T-helper 17 cell (primary cell): ENCODE results near the gene SDF4. TPM values are rescaled to one million over a fixed set of nuclear protein-coding genes. Genes with fewer than 3 reads are reported as not detected.
A peak's percentile ranks its signal among the peaks of the same experiment; 100 is the strongest.

Experiments
- ATAC-seq: fragments of 150-1000 bp; cut with Tn5 transposase; 2 replicates; pipeline ENCODE4 v1.10.0; 2021; ENCODE audit warnings: mild to moderate bottlenecking, moderate library complexity
- DNase-seq, 3 donors: peaks; one replicate each; pipeline versions ENCODE4 v3.0.0 to v3.0.0-alpha.2; 2020 to 2021
- H3K9me3 ChIP-seq: one replicate; pipeline ENCODE4 v1.7.0; 2013; ENCODE audit warnings: low read length, mild to moderate bottlenecking; ENCODE audit not compliant: control insufficient read depth, poor library complexity, severe bottlenecking
- H3K27ac Mint-ChIP-seq: one replicate; pipeline ENCODE4 v1.8.0; 2022; ENCODE audit warnings: mild to moderate bottlenecking, moderate library complexity, mixed read lengths
- H3K27me3 Mint-ChIP-seq: one replicate; pipeline ENCODE4 v1.8.0; 2022; ENCODE audit warnings: mixed read lengths
- H3K36me3 Mint-ChIP-seq: one replicate; pipeline ENCODE4 v1.8.0; 2022; ENCODE audit warnings: low read depth, mixed read lengths
- H3K4me1 Mint-ChIP-seq: one replicate; pipeline ENCODE4 v1.8.0; 2022; ENCODE audit warnings: mild to moderate bottlenecking, mixed read lengths
- H3K4me3 Mint-ChIP-seq: one replicate; pipeline ENCODE4 v1.8.0; 2022; ENCODE audit warnings: mild to moderate bottlenecking, moderate library complexity, mixed read lengths
- total RNA-seq, 4 donors: library from RNA in 2 of 4; stranded (reverse) in 2 of 4; gene quantifications; one replicate each; pipeline ENCODE4 v1.2.3 and lab custom pipeline; 2022 to 2026

Gene SDF4
- total RNA-seq, 2 donors from 2014 or later: 129 to 146 TPM

DNA sequence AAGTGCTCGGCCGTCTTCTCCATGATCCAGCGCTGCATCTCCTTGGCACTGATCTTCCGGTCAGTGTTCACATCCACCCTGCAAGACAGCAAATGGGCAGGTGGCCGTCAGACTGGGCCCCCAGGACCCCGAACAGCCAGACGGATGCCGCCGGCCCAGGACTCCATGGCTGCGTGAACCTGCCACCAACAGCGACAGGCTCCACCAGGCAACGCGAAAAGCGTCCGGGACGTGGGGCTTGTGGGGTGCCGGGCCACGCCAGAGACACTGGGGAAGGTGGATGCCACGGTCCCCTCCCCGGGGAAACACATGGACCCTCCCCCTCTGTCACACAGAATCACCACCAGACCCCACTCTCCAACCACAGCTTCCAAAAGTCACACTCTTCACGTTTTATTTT, 7.9 kb downstream of the SDF4 start:
- ATAC-seq (no peak), DNase-seq (no peak)
- Mint-ChIP-seq H3K36me3 (peaks cover 3% of the 10 kb centered on the region), H3K4me1 (peaks cover 15% of the 10 kb centered on the region), H3K4me3 (no peak overlapping the region), H3K27me3 (no peaks in the 10 kb centered on the region), H3K27ac (no peak overlapping the region)
- no peaks in the 10 kb centered on the region for H3K9me3 ChIP-seq

DNA sequence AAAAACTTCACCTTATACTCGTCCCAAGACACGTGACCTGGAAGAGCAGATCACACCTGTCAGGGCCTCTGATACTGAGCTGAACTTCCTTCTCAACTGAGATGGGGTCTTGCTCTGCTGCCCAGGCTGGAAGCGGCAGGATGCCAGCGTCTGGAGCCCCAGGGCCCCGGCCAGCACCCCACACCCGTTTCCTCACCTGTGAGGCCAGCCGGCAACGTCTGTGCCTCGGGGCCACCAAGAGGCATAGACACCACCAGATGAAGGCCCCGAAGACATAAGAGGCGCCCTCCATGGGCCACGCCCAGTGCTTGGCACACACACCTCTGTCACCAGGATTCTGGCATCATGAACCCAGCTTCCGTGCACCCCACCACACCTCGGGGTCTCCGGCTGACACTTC, 8.5 kb downstream of the SDF4 start:
- H3K9me3 ChIP-seq: no peaks in the 10 kb centered on the region
- H3K27me3 Mint-ChIP-seq: no peaks in the 10 kb centered on the region
- H3K4me1 Mint-ChIP-seq: peaks cover 16% of the 10 kb centered on the region
- H3K4me3 Mint-ChIP-seq: peak overlapping the region; percentile 36
- H3K36me3 Mint-ChIP-seq: peaks cover 3% of the 10 kb centered on the region
- H3K27ac Mint-ChIP-seq: no peak overlapping the region
- DNase-seq (no peak), ATAC-seq (no peak)

DNA sequence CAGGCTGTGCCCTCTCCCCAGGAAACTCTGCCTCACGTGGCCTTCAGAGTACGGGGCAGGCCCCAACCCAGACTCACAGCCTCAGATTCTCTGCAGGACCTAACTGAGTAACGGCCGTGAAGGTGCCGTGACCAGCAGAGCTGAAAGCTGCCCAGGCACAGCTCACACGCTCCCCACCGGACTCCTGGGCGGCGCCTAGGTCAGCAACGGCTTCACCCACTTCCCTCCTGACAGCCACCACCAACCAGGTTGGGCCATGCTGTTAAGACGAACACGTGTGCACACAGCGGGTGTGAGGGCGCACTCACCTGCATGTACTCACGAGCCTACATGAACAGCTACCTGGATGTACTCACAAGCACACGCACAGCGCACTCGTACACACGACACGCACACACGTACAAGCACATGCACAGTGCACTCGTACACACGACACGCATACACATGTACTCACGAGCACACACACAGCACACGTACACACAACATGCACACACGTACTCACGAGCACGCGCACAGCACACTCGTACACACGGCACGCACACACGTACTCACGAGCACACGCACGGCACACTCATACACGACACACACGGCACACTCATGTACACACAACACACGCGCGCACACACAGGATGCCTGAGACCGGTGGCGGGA, 9.1 kb downstream of the SDF4 start:
- peak overlapping the region; percentile 36 for H3K4me3 Mint-ChIP-seq
- peak overlapping the region; percentile 78 for H3K27ac Mint-ChIP-seq
- H3K4me1 Mint-ChIP-seq: peaks cover 20% of the 10 kb centered on the region
- H3K9me3 ChIP-seq: no peaks in the 10 kb centered on the region
- no peak for DNase-seq
- ATAC-seq: no peak
- peaks cover 3% of the 10 kb centered on the region for H3K36me3 Mint-ChIP-seq
- H3K27me3 Mint-ChIP-seq: no peaks in the 10 kb centered on the region

DNA sequence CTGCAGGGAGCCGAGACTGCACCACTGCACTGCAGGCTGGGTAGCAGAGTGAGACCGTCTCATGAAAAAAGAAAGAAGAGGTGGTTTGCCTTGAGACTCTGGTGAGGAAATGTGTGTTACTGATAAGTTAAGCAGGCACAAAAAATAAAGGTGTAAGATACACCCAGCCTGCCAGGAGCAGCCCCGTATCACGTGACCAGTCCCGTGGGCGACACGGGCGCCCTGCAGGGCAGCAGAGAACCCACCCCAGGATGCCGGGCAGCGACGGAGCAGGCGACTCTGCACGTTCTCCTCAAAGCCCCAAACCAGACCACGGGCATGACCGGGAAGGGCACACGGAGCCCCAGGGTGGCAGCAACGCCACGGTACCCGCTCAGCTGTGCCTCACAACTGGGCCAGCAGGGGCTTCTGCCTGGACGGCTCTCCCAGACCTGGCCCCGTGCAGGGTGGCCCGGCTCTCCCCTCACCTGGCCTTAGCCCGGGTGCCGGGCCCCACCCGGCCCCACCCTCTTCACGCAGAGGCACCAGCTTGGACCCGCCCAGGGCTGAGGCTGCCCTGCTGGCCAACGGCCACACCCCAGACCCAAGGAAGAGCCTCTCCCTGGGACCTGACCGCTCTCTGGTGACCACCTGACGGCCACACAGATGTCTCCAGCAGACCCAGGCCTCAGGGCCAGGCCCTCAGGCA, 9.8 kb downstream of the SDF4 start:
- ATAC-seq (no peak), DNase-seq (no peak)
- H3K27ac Mint-ChIP-seq: no peak overlapping the region

DNA sequence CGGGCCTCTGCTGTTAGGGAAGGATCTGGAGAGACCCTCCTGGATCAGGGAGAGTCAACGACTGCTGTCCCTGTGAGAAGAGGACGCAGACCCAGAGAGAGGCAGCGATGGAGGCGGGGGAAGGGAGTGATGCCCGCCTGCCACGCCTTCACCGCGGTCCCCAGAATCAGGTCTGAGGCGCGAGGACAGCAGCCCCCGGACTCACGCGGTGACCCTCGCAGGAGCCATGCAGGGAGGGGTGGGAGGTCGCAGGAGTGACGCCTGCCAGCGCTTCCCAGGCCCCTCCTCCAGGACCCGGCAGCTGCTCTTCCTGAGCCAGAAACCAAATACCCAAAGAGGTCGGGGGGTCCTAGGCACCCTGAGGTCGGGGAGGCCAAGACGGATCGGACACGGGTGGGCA, 11.6 kb downstream of the SDF4 start:
- peaks cover 3% of the 10 kb centered on the region for H3K36me3 Mint-ChIP-seq
- peaks cover 25% of the 10 kb centered on the region for H3K4me1 Mint-ChIP-seq
- DNase-seq: no peak
- no peaks in the 10 kb centered on the region for H3K27me3 Mint-ChIP-seq
- no peaks in the 10 kb centered on the region for H3K9me3 ChIP-seq
- no peak for ATAC-seq
- peak overlapping the region; percentile 99 for H3K27ac Mint-ChIP-seq
- peak overlapping the region; percentile 75 for H3K4me3 Mint-ChIP-seq

More for the DNA sequence above, 9.8 kb downstream of the SDF4 start:
- Mint-ChIP-seq H3K4me3 (no peak overlapping the region), H3K27me3 (no peaks in the 10 kb centered on the region), H3K4me1 (peaks cover 23% of the 10 kb centered on the region), H3K36me3 (peaks cover 3% of the 10 kb centered on the region)
- H3K9me3 ChIP-seq: no peaks in the 10 kb centered on the region

DNA sequence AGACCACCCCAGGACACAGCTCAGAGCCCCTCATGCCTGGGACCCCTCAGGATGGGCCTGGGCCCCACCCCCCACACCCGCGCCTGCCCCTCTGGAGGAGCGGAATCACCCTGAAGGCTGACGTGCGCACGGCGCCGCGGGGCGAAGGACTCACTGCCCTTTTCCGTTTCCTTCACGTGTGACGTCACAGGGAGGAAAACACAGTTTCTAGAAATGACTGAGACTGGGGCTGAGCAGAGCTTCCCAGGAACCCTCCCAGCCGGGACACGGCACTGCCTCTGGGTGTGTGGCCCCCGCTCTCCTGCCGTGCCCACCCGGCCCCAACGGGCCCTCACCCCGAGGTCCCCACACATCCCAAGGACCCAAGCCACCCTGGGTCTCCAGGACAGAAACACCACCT, 12.5 kb downstream of the SDF4 start:
- H3K27me3 Mint-ChIP-seq: no peaks in the 10 kb centered on the region
- peak overlapping the region; percentile 99 for H3K27ac Mint-ChIP-seq
- DNase-seq (peak in 2 of 3 donors; percentile 41 to 57), ATAC-seq (peak; percentile 41)
- H3K9me3 ChIP-seq: no peaks in the 10 kb centered on the region
- peaks cover 3% of the 10 kb centered on the region for H3K36me3 Mint-ChIP-seq
- H3K4me3 Mint-ChIP-seq: peak overlapping the region; percentile 75
- peaks cover 33% of the 10 kb centered on the region for H3K4me1 Mint-ChIP-seq

DNA sequence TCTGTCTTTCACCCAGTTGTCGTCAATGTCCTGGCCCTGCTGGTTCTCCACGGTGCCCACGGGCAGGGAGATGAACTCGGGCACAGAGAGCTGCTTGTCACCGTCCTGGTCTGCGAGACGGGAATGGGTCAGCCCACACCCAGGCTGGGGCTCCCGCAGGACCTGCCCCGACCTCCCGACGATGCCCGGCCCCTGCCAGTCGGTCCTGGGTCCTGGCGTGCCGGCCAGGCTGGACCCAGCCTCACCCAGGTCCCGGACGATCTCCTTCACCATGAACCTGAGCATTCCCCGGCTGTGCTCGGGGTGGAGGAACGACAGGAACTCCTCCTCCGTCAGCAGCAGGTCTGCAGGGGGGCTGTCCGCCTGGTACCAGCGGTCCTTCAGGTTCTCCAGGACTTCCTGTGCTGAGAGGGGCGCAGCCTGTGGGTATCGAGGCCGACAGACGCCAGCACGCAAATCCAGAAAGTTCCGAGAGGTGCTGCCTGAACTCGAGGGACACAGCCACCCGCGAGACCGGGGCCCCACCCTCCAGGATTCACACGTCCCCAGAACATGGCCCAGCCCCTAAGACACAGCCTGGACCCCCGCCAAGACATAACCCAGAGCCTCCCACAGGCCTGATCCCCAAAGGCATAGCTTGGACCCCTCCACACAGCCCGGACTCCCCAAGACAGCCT, 13.1 kb downstream of the SDF4 start:
- H3K9me3 ChIP-seq: no peaks in the 10 kb centered on the region
- H3K27ac Mint-ChIP-seq: peak overlapping the region; percentile 99
- ATAC-seq (no peak), DNase-seq (no peak)
- peak overlapping the region; percentile 76 for H3K4me3 Mint-ChIP-seq
- H3K27me3 Mint-ChIP-seq: no peaks in the 10 kb centered on the region
- peaks cover 34% of the 10 kb centered on the region for H3K4me1 Mint-ChIP-seq
- H3K36me3 Mint-ChIP-seq: peaks cover 3% of the 10 kb centered on the region

DNA sequence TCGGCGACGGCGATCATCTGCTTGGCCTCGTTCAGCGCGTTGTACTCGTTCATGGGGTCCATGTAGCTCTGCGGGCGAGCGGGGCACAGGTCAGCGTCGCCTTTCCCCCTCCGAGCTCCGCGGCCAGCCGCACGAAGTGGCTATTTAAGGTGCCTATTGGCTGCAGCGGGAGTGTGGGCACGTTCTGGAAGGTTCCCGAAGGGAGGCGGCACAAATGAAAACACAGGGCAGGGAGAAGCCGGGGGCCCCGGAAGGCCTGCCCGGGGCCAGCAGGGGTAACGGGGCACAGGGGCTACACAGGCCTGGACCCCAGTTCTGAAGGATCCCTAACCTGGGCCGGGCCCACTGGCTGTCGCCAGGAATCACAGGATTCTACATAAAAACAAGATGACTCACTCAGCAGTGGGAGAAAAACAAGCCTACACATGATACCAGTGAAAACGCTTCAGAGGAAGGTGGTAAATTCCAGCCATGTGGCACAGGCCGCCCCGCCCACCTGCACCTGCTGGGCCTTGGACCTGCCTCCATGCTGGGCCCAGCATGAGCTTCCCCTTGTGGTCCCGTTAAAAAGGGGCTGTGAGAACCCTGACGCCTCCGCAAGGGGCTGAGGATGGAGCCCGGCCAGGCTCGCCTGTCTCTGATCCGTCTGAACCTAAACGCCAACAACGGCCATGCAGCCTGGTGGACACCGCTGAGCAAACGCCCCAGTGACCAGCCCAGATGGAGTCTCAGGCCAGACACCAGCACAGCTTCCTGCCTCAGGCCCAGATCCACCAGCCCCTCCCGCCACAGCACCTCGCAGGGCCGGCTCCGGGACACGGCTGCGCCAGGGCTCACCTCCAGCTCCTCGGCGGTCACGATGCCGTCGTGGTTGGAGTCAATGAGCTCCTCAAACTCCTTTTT, 13.9 kb downstream of the SDF4 start:
- H3K27ac Mint-ChIP-seq: peak overlapping the region; percentile 99

DNA sequence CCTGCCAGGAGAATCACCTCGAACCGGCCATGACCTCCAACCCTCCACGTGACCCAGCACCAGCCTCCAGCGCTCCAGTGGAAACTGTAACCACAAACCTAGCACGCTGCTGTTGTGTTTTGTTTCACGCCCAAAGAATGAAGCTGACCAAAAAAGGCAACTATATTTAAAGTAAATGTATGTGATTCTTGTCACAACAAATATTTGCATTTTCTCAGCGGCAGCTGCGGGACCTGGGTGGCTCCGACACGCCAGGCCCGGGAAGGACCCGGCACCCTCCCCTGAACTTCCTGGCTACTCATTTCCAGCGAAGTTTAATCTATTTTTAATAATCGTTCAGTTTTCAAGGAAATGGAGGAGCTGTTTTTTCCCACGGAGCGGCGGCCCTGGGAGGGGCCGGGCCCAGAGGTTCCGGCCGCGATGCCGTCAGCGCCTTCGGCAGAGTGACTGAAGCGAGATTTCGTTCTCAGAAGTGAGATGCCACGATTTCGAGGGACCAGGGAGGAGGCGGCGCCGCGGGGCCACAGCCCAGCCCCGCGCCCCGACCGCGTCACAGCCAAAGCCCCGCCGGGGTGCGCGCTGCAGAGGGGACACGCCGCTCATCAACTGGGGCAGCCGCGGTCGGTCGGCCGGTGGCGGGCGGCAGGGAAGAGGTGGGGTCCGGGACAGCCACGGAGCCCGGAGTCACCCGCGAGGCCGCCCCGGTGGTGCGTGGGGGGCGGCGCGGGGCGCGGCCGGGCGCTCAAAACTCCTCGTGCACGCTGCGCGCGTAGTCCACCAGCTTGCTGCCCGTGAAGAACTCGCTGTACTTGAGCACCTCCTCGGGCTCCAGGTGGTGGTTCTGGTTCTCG, 14.8 kb downstream of the SDF4 start:
- H3K9me3 ChIP-seq: no peaks in the 10 kb centered on the region
- DNase-seq: peak; percentile 52 to 71 (median 62)
- Mint-ChIP-seq H3K27ac (peak overlapping the region; percentile 99), H3K27me3 (no peaks in the 10 kb centered on the region), H3K36me3 (no peaks in the 10 kb centered on the region), H3K4me3 (peak overlapping the region; percentile 87), H3K4me1 (peaks cover 36% of the 10 kb centered on the region)
- peak; percentile 66 for ATAC-seq

More for the DNA sequence above, 13.9 kb downstream of the SDF4 start:
- ATAC-seq: peak; percentile 9
- H3K27me3 Mint-ChIP-seq: no peaks in the 10 kb centered on the region
- peak in 1 of 3 donors; percentile 41 for DNase-seq
- peaks cover 34% of the 10 kb centered on the region for H3K4me1 Mint-ChIP-seq
- H3K36me3 Mint-ChIP-seq: no peaks in the 10 kb centered on the region
- no peaks in the 10 kb centered on the region for H3K9me3 ChIP-seq
- H3K4me3 Mint-ChIP-seq: peak overlapping the region; percentile 76

DNA sequence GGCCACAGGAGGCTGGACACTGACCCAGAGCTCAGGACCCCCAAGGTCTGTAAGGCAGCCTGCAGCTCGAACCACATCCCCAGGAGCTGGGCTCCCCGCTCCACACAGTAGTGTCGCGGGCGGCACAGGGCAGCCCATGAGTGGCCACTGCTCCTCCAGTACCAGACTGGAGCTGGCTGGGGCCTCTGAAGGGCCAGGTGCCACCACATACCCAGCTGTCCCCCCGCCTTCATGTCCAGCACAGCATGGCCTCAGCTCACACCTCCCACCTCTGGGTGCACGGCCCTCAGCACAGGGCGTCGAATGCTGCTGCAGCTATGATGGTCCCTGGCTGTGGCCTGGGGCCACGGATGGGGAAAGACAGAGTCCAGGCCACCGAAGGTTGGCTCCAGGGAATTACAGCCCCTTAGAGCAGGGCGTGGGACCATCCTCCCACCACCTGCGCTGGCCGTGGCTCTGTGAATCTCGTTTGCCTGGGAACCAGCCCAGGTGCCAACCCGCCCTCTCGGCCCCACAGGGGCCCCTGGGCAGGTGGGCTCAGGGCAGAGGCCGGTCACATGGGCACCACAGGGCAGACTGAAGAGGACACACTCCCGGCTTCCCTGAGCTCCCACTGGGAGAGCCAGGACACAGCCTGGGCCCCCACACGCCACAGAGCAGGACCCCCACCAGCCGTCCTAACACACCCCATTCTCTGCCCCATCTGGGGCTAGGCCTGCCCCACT, 15.8 kb downstream of the SDF4 start:
- DNase-seq: no peak
- Mint-ChIP-seq H3K27ac (peak overlapping the region; percentile 99), H3K4me1 (peaks cover 38% of the 10 kb centered on the region), H3K4me3 (peak overlapping the region; percentile 87), H3K36me3 (peaks cover 2% of the 10 kb centered on the region), H3K27me3 (no peaks in the 10 kb centered on the region)
- H3K9me3 ChIP-seq: no peaks in the 10 kb centered on the region
- ATAC-seq: peak; percentile 2

DNA sequence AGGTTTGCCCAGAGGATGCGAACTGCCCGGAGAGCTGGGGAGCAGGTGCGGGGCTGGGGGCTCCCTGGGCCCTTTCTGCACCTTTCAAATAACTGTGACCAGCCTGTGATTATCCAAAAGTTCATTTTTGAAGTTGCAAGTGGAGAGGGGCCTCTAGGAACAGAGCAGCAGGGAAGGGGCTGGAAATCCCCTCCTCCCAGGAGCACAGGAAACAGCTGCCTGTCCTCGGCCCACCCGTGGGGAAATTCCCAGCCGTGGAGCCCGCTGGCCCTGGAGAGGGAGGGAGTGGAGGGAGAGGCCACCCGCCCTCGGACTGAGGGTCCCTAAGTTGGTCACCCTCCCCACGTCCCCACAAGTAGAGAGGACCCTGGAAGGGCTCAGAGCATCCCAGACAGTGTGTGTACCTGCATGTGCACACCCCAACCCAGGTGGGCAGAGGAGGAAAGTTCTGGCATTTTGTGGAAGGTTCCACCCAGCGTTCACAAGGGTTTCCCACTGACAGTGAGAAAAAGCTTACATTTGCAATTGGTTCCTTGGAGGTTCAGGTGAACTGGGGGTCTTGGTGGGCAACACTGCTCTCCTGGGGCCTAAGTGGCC, 16.6 kb downstream of the SDF4 start:
- H3K4me3 Mint-ChIP-seq: peak overlapping the region; percentile 85
- ATAC-seq (peak; percentile 12), DNase-seq (peak in 2 of 3 donors; percentile 39 to 42)
- no peaks in the 10 kb centered on the region for H3K27me3 Mint-ChIP-seq
- no peaks in the 10 kb centered on the region for H3K9me3 ChIP-seq
- H3K4me1 Mint-ChIP-seq: peaks cover 41% of the 10 kb centered on the region
- peak overlapping the region; percentile 99 for H3K27ac Mint-ChIP-seq
- peaks cover 2% of the 10 kb centered on the region for H3K36me3 Mint-ChIP-seq
